Inflammatory macrophage (primary cell): Measurements from ENCODE around the gene PLK2.

Experiments
- DNase-seq, 2 donors: peaks; one replicate each; pipeline ENCODE4 v3.0.0-alpha.2; 2020 to 2022
- total RNA-seq, 18 experiments: gene quantifications; one replicate each; lab custom pipeline; 2026; ENCODE audit warnings: mixed read lengths in 6 of 18, inconsistent platforms in 2 of 18; lab: John Stamatoyannopoulos, UW

The PLK2 gene
- 0.41 to 18.6 (median 2.8) reads per million in 18 experiments for total RNA-seq

- DNase-seq = peak; percentile 92 to 95
These were observed at the start of gene PLK2 for GRCh38 chr5:58460002-58460731. PLK2 (minus strand) TSS chr5:58460086; CDS start chr5:58459959, 127 bp downstream.

- peak in 1 of 2 donors; percentile 42 for DNase-seq
These were observed 47.8 kb upstream of the PLK2 start for GRCh38 chr5:58507715-58508114.

DNA sequence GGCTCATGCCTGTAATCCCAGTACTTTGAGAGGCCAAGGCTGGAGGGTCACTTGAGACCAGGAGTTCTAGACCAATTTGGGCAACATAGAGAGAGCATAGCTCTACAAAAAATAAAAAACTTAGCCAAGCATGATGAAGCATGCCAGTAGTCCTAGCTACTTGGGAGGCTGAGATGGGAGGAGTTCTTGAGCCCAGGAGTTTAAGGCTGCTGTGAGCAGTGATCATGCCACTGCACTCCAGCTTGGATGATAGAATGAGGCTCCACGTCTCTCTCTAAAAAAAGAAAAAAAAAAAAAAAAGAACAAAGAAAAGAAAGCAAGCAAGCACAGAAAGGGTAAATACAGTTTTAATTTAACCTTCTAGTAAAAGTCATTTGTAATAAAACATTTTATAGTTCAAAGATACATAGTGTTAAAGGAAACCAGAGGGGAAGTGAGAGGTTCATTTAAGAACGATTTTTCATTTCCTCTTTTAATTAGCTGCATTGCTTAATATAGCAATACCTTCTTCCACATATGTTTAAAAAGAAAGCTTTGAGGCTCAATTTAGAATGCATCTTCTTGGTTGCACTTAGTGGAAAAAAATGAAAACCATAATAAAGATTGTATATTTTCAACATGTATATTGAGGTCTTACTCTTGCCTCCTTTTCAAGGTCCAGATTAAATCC, 46.2 kb upstream of the PLK2 start:
- DNase-seq = peak in 1 of 2 donors; percentile 67

GRCh38 chr5:58505502-58505901, 45.6 kb upstream of the PLK2 start:
- peak; percentile 44 to 45 for DNase-seq

DNA sequence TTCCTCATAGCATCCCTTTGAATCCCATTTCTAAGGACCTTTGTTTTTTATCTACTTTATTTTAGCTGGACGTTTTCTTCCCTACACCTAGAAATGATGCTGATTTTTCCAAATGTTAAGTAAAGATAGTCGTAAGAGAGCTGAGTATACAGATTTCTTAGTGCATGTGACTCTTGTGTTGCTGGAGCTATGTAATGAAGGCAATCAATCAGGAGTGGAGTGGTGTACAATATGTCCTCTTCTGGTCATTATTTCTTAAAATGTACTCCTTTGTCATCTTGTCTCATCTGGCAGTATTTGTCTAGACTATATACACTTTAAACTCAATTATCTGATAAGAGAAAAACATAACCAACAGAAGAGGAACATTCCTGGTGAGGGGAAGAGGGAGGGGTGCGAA, 44.9 kb upstream of the PLK2 start:
- no peak for DNase-seq

DNA sequence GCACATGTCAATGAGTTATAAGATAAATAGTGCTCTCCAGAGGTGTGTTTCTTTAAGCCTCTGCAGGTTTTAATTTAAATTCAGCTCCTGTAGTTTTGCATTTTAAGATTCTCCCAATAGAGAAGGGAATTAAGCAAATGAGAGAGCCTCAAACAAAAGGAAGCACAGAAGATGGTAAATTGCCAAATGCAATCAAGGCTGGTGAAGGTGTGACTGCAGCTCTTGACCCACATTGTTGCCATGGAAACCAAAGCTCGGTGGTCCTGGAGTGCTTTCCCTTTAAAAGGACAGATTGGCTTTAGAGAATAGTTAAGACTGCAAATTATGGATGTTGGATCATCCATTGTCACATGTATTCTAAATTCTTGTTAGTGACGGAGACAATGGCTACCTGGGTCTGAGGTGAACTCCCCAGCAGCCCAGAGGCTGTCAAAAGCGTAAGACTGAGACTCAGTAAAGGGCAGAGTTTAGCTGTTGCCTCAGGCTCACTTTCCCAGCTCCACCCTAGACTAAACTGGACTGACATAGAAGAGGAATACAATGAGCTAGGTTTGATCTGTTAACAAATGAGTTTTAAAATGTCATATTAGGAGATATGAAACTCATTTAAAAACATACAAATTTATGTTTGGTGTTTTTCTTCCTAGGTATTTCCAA, 43.6 kb upstream of the PLK2 start:
- DNase-seq = no peak

- no peak for DNase-seq
These were observed 42.0 kb upstream of the PLK2 start for GRCh38 chr5:58501778-58502417.

DNA sequence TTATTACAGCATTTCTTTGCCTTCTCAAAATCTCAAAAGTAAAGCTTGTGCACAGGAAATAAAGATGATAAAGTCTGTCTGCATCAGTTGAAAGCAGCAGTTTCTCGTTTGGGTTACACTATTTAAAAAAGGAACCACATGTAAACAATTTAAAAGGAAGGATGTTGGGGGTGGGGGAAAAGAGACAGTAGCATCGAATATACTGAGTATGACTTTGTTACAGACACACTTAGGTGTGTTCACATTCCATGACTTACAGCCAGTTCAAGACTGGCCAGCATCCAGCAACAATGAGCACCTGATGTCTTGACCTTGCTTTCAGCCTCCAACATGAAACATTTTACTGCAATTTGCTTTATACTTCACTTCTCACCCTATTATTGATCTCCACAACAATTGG, 40.1 kb upstream of the PLK2 start:
- DNase-seq = peak in 1 of 2 donors; percentile 26

- no peak for DNase-seq
These were observed 39.3 kb upstream of the PLK2 start for GRCh38 chr5:58499231-58499630.

DNA sequence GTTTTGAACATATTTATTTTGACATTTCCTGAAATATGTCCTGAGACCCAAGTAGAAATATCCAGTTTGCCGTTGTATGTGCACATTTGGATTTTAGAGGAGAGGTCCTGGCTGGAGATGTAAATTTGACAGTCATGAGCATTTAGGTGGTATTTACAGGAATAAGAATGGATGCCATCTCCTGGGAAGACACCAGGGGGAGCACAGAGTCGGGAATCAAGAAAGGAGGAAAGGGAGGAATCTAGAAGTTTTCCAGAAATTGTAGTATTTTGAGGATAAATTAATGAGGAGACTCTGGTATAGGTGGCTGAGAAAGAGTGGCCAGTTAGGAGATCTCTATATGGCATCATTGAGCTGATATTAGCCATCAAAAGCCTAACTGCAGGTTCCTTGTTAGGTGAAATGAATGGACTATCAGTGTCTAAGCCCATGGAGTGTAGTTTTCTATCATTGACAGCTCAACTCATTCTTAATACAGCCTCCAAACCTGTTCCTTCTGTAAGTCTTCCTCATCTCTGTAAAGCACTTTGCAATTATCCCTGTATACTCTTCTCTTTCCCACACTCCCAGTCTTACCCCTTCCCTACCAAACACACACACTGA, 38.6 kb upstream of the PLK2 start:
- peak; percentile 22 to 29 for DNase-seq

- no peak for DNase-seq
These were observed 38.0 kb upstream of the PLK2 start for GRCh38 chr5:58497921-58498320.

DNA sequence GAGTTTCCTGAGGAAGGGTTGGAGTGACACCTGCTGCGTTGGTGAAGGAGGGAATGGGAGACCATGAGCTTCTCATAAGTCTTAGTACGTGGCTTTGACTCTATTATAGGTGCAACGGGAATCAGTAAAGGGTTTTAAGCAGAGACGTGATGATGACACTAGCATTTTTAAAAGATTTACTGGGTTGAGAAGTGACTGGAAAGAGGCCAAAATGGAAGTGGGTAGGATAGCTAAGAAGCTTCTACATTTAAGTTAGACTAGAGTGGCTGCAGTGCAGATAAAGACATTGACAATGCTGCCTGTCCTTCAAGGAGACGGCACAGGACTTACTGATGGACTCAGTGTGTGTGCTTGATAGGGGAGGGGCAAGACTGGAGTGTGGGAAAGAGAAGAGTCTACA, 37.5 kb upstream of the PLK2 start:
- DNase-seq = no peak

- no peak for DNase-seq
These were observed 36.6 kb upstream of the PLK2 start for GRCh38 chr5:58496488-58496887.

DNA sequence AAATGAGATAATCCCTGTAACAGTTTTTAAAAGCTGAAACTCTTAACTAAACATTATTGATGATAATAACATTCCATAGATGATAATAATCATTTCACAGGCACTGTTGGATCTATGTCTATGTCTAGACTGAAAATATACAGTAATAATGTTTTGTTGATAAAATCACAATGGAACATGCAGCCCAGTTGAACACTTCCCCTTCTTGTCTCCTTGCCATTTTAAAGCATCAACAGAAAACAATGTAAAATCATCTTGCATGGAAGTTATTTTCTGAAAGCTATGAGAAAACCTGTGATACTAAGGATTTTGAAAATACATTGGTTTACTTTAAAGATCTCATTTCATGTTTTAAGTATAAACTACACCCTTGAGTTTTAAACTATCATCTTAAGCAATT, 33.3 kb upstream of the PLK2 start:
- DNase-seq = no peak

GRCh38 chr5:58491216-58491892, 31.5 kb upstream of the PLK2 start, which contains the start of gene GAPT:
GAPT (plus strand) TSS chr5:58491435; CDS start chr5:58494537, 3,102 bp downstream.
- DNase-seq = peak; percentile 48 to 82

DNA sequence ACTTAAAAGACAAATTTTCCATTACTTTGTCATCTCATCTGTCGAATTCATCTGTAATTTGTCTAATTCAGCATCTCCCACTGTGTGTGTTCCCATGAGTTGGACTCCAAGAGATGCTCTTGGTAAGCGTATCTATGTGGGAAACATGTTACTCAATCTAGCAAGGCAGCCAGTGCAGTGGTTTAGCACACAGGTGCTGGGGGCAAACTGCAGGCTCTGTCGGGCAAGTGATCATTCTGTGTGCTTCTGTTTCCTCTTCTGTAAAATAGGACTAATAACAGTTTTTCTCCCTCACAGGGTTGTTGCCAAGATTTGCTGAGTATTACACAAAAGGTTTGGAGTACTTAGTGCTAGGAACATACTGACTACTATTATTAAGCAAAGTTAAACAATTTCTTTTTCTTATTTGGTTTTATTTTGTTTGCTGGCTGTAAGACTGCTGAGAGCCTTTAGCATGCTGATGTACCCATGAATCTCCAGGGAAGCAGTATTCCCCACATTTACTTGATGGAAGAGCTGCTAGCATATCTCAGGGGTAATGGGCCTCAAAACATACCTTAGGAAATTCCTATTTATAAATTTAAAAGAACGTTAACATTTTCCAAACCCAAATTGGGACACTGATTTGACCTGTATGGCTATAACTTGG, 30.6 kb upstream of the PLK2 start:
- peak in 1 of 2 donors; percentile 40 for DNase-seq

DNA sequence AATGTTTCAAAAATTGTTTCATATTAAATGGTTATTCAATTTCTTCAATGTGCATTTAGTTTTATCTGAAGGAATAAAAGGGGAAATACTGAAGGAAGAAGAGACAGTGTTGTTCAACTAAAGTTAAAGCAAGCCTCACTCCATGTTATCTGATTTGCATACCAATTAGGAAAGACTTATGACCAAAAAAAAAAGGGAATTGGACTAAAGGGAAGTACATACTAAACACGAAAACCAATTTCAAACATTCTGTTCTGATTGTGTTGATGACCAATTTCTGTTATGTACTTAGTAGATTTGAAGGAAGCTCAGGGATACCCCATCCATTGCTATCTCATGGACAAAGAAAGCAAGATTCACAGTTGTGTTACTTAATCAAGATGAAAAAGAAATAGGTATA, 26.4 kb upstream of the PLK2 start:
- peak; percentile 28 to 83 for DNase-seq

DNA sequence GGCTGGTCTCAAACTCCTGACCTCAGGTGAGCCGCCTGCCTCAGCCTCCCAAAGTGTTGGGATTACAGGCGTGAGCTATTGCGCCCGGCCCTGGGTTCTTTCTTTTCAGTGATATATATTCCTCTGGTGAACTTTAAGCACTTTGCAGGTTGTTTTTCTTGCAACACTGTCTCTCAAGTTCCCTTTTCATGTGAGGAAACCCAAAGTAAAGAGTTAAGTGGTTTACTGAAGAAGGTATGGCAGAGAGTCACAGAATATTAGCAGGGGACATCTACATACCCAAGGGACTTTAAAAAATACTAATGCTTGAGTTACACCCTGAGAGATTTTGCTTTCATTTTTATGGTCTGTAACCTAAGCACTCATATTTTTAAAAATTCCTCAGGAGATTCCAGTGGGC, 24.6 kb upstream of the PLK2 start:
- peak in 1 of 2 donors; percentile 22 for DNase-seq

DNA sequence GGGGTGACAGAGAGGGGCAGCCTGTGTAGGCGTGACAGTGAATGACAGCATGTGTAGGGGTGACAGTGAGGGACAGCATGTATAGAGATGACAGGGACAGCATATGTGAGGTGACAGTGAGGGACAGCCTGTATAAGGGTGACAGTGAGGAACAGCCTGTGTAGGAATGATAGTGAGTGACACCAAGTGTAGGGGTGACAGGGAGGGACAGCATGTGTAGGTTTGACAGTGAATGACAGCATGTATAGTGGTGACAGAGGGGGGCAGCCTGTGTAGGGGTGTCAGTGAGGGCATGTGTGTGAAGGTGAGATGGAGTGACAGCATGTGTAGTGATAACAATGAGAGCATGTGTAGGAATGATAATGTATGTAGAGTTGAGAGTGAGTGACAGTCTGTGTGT, 22.6 kb upstream of the PLK2 start:
- DNase-seq = no peak

GRCh38 chr5:58481828-58482227, 21.9 kb upstream of the PLK2 start:
- peak in 1 of 2 donors; percentile 7 for DNase-seq

DNA sequence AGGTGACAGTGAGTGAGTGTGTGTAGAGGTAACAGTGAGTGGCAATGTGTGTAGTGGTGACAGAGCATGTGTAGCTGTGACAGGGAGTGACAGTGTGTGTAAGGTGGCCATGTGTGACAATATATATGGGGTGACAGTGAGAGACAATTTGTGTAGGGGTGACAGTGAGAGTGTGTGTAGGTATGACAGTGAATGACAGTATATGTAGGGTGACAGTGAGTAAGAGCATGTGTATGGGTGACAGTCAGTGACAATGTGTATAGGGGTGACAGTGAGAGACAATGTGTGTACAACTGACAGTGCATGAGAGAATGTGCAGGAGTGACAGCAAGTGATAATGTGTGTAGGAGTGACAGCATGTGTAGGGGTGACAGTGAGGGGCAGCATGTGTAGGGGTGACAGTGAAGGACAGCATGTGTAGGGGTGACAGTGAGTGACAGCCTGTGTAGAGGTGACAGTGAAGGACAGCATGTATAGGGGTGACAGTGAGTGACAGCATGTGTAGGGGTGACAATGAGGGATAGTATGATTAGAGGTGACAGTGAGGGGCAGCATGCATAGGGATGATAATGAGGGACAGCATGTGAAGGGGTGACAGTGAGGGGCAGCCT, 21.3 kb upstream of the PLK2 start:
- no peak for DNase-seq
